PC-9 (cell line): ENCODE results near the gene BPIFA1. TPM values are rescaled to one million over a fixed set of nuclear protein-coding genes. Genes with fewer than 3 reads are reported as not detected.

Experiments used
- BruUV-seq: library from RNA; stranded (reverse); fragments of 400-500 nt; replicated peaks from 2 replicates; lab custom pipeline; 2021; lab: Mats Ljungman, UMichigan
- CTCF ChIA-PET: fragments of 300-600 bp; sonication (Branson Sonifier 250); formaldehyde crosslinking; loops from one replicate; lab custom pipeline; 2022; ENCODE audit warnings: antibody characterized with exemption; lab: Charles Lee
- POLR2A ChIA-PET: fragments of 300-600 bp; sonication (Branson Sonifier 250); formaldehyde crosslinking; loops from one replicate; lab custom pipeline; 2022; ENCODE audit warnings: antibody characterized with exemption; ENCODE audit not compliant: unreplicated experiment; lab: Charles Lee
- DNase-seq, 2 experiments: peaks; one replicate each; pipeline versions ENCODE4 v3.0.0 to v3.0.0-alpha.2; 2015 to 2022; ENCODE audit warnings: mixed read lengths in 1 of 2
- H2AFZ ChIP-seq: fragments of 200-600 bp; sonication (generic); 2 replicates; pipeline ENCODE4 v1.8.1; 2017; ENCODE audit warnings: antibody characterized with exemption
- H3F3A ChIP-seq: fragments of 200-600 bp; sonication (generic); 2 replicates; pipeline ENCODE4 v1.8.1; 2017; ENCODE audit warnings: antibody characterized with exemption, mild to moderate bottlenecking, low read depth; ENCODE audit not compliant: insufficient read depth
- H3K27ac ChIP-seq: fragments of 200-600 bp; sonication (generic); 2 replicates; pipeline ENCODE4 v1.6.1; 2016; ENCODE audit warnings: mixed run types
- H3K27me3 ChIP-seq: fragments of 200-600 bp; sonication (generic); 2 replicates; pipeline ENCODE4 v1.6.1; 2016; ENCODE audit warnings: low read depth, mixed run types; ENCODE audit not compliant: insufficient read depth
- H3K36me3 ChIP-seq: fragments of 200-600 bp; sonication (generic); 2 replicates; pipeline ENCODE4 v1.6.1; 2016; ENCODE audit warnings: low read depth, mixed run types
- H3K4me1 ChIP-seq: fragments of 200-600 bp; sonication (generic); replicated peaks from 2 replicates; pipeline ENCODE4 v1.6.1; 2016; ENCODE audit warnings: mixed run types; ENCODE audit not compliant: insufficient read depth
- H3K4me2 ChIP-seq: fragments of 200-600 bp; sonication (generic); 2 replicates; pipeline ENCODE4 v1.6.1; 2017; ENCODE audit warnings: mixed run types
- H3K4me3 ChIP-seq: fragments of 200-600 bp; sonication (generic); 2 replicates; pipeline ENCODE4 v1.6.1; 2016; ENCODE audit warnings: mixed run types
- H3K79me2 ChIP-seq: fragments of 200-600 bp; sonication (generic); 2 replicates; pipeline ENCODE4 v1.6.1; 2017; ENCODE audit warnings: low read depth, mixed run types
- H3K9me2 ChIP-seq: fragments of 200-600 bp; sonication (generic); 2 replicates; pipeline ENCODE4 v1.8.1; 2017; ENCODE audit warnings: mild to moderate bottlenecking; ENCODE audit not compliant: insufficient read depth
- H3K9me3 ChIP-seq: fragments of 200-600 bp; sonication (generic); 2 replicates; pipeline ENCODE4 v1.8.1; 2016; ENCODE audit warnings: low read depth; ENCODE audit not compliant: insufficient read depth
- H4K20me1 ChIP-seq: fragments of 200-600 bp; sonication (generic); 2 replicates; pipeline ENCODE4 v1.8.1; 2017; ENCODE audit not compliant: insufficient read depth
- EZH2 ChIP-seq: fragments of 200-600 bp; sonication (generic); IDR thresholded peaks from 2 replicates; pipeline ENCODE4 v1.8.0; 2017; ENCODE audit warnings: antibody characterized with exemption, low read depth
- intact Hi-C: fragments of 100-400 bp; cut with micrococcal nuclease; formaldehyde crosslinking; loops from one replicate; pipeline ENCODE4 v1.10.0; 2022; ENCODE audit not compliant: unreplicated experiment
- total RNA-seq: library from RNA; stranded (reverse); gene quantifications from 2 replicates; pipeline ENCODE4 v1.2.3, GENCODE V29; 2021
- TF ChIP-seq, protein P1 (sequence below): fragments of 200-600 bp; sonication (generic); conservative IDR thresholded peaks from 2 replicates; pipeline ENCODE4 v1.6.1; 2017; ENCODE audit warnings: mixed run types, antibody characterized with exemption, mild to moderate bottlenecking, moderate library complexity

The BPIFA1 gene
- total RNA-seq, 1 experiment from 2014 or later, result not detected

DNA sequence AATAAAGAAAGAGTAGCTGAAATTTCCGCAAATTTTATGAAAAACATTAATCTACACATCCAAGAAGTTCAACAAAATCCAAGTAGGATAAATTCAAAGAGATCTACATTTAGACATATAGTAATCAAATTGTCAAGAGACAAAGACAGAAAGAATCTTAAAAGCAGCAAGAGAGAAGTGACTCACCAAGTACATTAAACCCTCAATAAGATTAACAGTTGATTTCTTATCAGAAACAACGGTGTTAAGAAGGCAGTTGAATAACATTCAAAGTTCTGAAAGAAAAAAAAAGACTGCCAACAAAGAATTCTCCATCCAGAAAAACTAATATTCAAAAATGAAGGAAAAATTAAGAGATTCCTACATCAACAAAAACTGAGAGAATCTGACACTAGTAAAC is 19.2 kb downstream of the BPIFA1 start:
- CTCF ChIA-PET, result no interaction called here
- Histone ChIP-seq H2AFZ (no peak overlapping the region), H3K4me3 (no peak overlapping the region), H3K9me2 (no peaks in the 10 kb centered on the region), H3K79me2 (no peaks in the 10 kb centered on the region), H4K20me1 (no peaks in the 10 kb centered on the region), H3K27me3 (no peaks in the 10 kb centered on the region), H3K9me3 (no peaks in the 10 kb centered on the region), H3K4me2 (no peak overlapping the region), H3K4me1 (no peaks in the 10 kb centered on the region), H3K36me3 (no peaks in the 10 kb centered on the region), H3K27ac (no peak overlapping the region), H3F3A (no peaks in the 10 kb centered on the region)
- no peak for TF ChIP-seq EZH2
- TF ChIP-seq, protein P1, sequence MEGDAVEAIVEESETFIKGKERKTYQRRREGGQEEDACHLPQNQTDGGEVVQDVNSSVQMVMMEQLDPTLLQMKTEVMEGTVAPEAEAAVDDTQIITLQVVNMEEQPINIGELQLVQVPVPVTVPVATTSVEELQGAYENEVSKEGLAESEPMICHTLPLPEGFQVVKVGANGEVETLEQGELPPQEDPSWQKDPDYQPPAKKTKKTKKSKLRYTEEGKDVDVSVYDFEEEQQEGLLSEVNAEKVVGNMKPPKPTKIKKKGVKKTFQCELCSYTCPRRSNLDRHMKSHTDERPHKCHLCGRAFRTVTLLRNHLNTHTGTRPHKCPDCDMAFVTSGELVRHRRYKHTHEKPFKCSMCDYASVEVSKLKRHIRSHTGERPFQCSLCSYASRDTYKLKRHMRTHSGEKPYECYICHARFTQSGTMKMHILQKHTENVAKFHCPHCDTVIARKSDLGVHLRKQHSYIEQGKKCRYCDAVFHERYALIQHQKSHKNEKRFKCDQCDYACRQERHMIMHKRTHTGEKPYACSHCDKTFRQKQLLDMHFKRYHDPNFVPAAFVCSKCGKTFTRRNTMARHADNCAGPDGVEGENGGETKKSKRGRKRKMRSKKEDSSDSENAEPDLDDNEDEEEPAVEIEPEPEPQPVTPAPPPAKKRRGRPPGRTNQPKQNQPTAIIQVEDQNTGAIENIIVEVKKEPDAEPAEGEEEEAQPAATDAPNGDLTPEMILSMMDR, result no peak
- DNase-seq, result no peak
- intact Hi-C loops, result no loop called here
- POLR2A ChIA-PET, result no interaction called here
- no TSS peak for BruUV-seq

DNA sequence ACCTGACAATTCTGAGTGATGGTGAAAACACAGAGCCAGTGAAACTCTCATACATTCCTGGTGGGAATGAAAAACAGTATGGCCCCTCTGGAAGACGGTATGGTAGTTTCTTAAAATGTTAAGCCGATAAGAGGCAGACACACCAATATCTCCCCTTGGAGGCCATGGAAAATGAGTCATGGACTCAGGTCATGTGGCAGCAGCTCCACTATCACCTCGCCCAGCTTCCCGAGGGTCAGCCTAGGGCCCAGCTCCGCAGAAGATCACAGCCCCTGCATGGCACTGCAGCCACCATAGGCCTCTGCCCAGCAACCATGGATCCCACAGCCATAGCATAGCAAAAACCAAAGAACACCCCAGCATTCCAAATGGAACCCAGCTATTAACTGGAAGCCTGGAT is 21.4 kb downstream of the BPIFA1 start:
- Histone ChIP-seq H3F3A (no peaks in the 10 kb centered on the region; the same call in 1 of the 2 replicates), H3K27me3 (no peaks in the 10 kb centered on the region), H3K4me3 (no peak overlapping the region), H3K4me2 (no peak overlapping the region), H3K9me2 (no peaks in the 10 kb centered on the region), H2AFZ (no peak overlapping the region), H3K27ac (no peak overlapping the region), H3K4me1 (0 out of 2 replicates have a peak, but pooled peaks cover 9% of the 10 kb centered on the region), H3K9me3 (no peaks in the 10 kb centered on the region; the same call in 1 of the 2 replicates), H3K36me3 (no peaks in the 10 kb centered on the region), H3K79me2 (no peaks in the 10 kb centered on the region), H4K20me1 (no peaks in the 10 kb centered on the region)
- intact Hi-C loops, result no loop called here
- no TSS peak for BruUV-seq
- no peak for DNase-seq
- ChIA-PET POLR2A (interaction anchor here (0.6 kb wide), 1 partner anchor 338 kb away, joined by 5 read pairs; no protein-coding TSS in a partner anchor), CTCF (no interaction called here)
- TF ChIP-seq EZH2, result no peak
- TF ChIP-seq, protein P1, result no peak

DNA sequence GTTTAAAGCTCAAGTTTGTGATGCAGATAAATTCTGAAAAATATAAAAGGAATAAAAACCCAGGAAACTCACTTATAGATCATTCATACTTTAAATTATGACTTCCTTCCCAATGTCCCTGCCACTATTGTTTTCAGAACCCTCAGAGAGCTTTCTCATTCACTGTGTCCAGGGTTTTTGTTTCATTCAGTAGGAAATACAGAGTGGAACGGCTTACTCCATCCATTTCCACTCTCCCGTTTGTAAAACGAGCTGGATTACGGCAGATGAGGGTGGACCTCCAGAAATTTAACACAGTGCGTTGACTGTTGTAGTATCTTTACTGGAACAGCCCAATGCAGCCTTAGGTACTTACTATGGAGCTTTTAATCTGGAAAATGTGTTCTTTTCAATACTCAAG is 23.6 kb downstream of the BPIFA1 start:
- DNase-seq, result no peak
- ChIA-PET CTCF (no interaction called here), POLR2A (no interaction called here)
- no peaks in the 10 kb centered on the region for H4K20me1 ChIP-seq
- H3K27me3 ChIP-seq, result no peaks in the 10 kb centered on the region
- H3F3A ChIP-seq, result peaks cover 10% of the 10 kb centered on the region; the same call in 1 of the 2 replicates
- H2AFZ ChIP-seq, result no peak overlapping the region
- no peak overlapping the region for H3K4me3 ChIP-seq
- no peaks in the 10 kb centered on the region for H3K36me3 ChIP-seq
- no peak for TF ChIP-seq EZH2
- H3K79me2 ChIP-seq, result no peaks in the 10 kb centered on the region
- intact Hi-C loops, result no loop called here
- H3K9me3 ChIP-seq, result no peaks in the 10 kb centered on the region; the same call in 1 of the 2 replicates
- peaks cover 29% of the 10 kb centered on the region; the same call in 1 of the 2 replicates for H3K4me1 ChIP-seq
- H3K27ac ChIP-seq, result no peak overlapping the region
- H3K4me2 ChIP-seq, result no peak overlapping the region
- no TSS peak for BruUV-seq
- H3K9me2 ChIP-seq, result no peaks in the 10 kb centered on the region

DNA sequence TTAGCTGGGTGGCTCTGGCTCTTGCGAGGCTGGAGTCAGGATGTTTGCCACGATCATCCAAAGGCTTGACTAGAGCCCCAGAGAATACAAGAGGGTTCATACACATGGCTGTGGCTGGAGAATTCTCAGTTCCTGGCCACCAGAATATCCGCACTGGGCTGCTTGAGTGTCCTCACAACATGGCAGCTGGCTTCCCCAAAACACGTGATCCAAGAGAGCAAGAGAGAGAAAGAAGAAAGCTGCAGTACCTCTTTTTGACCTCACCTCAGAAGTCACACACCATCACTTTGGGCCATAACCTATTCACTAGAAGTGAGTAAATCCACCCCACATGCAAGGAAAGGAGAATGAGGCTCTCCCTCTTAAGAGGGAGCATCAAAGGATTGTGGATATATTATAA is 25.7 kb downstream of the BPIFA1 start:
- no peak for TF ChIP-seq EZH2
- TF ChIP-seq, protein P1, result no peak
- no peak for DNase-seq
- no TSS peak for BruUV-seq
- H3K27me3 ChIP-seq, result no peaks in the 10 kb centered on the region
- CTCF ChIA-PET, result interaction anchor here (0.6 kb wide), 1 partner anchor 588 kb away, joined by 3 read pairs; no protein-coding TSS in a partner anchor
- no peaks in the 10 kb centered on the region for H4K20me1 ChIP-seq
- POLR2A ChIA-PET, result no interaction called here
- intact Hi-C loops, result no loop called here
- H3K9me2 ChIP-seq, result no peaks in the 10 kb centered on the region
- H3K79me2 ChIP-seq, result no peaks in the 10 kb centered on the region
- no peak overlapping the region for H2AFZ ChIP-seq
- H3F3A ChIP-seq, result peaks cover 10% of the 10 kb centered on the region; the same call in 1 of the 2 replicates
- no peak overlapping the region for H3K4me2 ChIP-seq
- peaks cover 4% of the 10 kb centered on the region for H3K9me3 ChIP-seq
- peak overlapping the region; percentile 33 for H3K27ac ChIP-seq
- peaks cover 32% of the 10 kb centered on the region; the same call in 1 of the 2 replicates for H3K4me1 ChIP-seq
- H3K4me3 ChIP-seq, result no peak overlapping the region
- no peaks in the 10 kb centered on the region for H3K36me3 ChIP-seq
